Epidermal melanocyte (primary cell): Measurements from ENCODE around the gene CABP7.

ENCODE experiments used
- DNase-seq: peaks from one replicate; pipeline ENCODE4 v3.0.0; 2011; ENCODE audit warnings: low spot score; ENCODE audit not compliant: insufficient read length

CABP7 gene

DNA sequence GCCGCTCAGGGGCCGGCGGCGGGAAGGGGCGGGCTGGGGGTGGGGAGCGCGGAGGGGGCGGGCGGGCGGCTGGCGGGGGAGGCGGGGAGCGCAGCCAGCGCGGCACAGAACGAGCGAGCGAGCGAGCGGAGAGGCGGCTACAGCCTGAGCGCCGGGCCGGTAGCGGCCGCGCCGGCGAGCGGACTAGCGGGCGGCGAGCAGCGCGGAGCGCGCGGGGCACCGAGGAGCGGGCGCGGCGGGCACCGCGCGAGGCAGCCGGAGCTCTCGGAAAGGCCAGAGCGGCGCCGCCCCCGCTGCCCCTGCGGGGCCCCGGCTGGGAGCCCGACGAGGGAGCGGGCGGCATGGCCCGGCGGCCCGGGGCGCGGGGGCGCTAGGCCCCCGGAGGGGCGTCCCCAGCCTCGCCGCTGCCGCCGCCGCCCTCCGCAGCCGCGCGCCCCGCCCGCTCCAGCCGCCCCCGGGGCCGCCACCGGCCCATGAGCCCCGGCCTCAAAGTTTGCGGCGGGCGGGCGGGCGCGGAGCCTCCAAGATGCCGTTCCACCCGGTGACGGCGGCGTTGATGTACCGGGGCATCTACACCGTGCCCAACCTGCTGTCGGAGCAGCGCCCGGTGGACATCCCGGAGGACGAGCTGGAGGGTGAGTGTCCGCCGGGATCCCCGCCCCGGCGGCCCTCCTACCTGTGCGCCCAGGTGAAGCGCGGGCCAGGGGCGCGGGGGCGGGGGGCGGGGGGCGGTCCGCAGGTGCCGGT, at the start of gene CABP7:
Gene CABP7, plus strand, starts transcription at position 105 of the 747 bp plus-strand sequence. Its CDS starts 422 bp downstream, at position 527.
- no peak for DNase-seq

- no peak for DNase-seq
These were observed 49.2 kb upstream of the CABP7 start for GRCh38 chr22:29670626-29671025.

DNA sequence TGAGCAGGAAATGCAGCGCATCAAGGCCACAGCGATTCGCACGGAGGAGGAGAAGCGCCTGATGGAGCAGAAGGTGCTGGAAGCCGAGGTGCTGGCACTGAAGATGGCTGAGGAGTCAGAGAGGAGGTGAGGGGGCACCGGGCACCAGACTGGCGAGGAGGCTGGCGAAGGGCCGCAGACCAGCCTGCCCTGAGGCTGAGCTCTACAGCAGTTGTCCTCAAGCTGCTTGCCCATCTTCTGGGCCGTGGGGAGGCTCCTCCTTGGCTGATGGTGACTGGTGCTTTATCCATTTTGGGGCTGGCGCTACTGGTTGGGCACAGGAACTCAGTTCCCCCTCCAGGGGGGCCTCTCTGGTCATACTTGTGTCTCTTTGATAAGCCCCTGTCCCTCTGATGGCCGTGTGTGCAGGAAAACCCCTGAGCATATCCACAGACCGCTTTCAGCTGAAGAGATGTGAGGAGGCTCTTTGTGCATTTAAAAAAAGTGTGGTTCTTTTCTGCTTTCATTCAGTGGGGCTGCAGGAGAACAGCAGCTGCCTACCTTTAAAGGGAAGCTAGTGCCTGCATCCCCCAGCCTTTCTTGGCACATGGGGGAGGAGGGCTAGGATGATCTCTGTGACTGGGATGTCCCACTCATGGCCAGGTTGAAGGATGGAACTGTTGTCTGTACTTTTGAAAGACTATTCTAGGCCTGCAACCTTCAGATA, 46.3 kb upstream of the CABP7 start:
- no peak for DNase-seq

DNA sequence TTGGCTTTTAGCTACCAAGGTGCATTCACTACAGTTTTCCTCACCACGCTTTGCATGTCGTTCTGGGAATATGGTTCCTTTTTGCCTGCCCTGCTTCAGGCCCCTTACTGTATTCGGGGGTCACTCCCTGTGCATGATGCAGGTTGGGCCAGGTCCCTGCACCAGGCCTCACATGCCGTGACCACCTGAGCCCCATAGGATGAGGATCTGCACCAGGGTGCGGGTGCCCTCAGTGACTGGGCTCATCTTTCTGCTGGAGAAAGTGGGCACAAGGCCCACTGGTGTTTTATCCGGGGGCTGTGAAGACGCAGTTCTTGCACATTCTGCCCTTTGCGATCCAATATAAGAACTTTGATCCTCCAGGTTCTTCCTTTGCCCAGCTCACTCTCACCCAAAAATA, 45.7 kb upstream of the CABP7 start:
- no peak for DNase-seq

DNA sequence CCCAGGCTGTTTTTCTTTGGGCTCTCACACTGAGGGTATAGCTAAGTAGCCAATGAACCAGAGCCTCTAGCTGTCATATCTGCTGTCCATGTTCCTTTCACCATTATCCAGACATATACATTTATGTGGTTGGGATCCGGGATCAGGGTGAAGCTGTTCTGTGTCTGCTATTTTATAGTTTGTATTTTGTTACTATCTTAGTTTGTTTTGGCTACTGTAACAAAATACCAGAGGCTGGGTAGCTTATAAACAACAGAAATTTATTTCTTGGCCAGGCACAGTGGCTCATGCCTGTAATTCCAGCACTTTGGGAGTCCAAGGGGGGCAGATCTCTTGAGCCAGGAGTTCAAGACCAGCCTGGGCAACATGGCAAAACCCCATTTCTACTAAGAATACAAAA, 40.5 kb upstream of the CABP7 start:
- DNase-seq: no peak

DNA sequence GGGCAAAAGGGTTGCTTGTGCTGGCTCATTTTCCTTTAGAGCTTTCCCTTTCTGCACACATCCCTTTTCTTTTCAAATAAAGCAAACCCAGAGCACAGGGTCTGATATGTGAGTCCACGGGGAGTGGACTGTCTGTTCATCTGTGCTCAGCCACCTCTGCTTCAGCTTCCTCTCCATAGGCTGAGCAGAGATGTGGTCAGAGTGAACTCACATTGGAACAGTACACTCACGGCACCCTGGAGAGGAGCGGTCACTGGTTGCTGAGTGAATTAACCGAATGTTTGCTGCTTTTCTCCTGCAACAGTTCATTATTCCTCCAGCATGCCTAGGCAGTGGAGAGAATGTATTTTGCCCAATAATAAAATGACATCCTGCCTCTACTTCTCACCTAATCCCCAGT, 36.3 kb upstream of the CABP7 start:
- DNase-seq: no peak

GRCh38 chr22:29684244-29684643, 35.6 kb upstream of the CABP7 start:
- no peak for DNase-seq

- DNase-seq: no peak
These were observed 30.5 kb upstream of the CABP7 start for GRCh38 chr22:29689206-29689879.

DNA sequence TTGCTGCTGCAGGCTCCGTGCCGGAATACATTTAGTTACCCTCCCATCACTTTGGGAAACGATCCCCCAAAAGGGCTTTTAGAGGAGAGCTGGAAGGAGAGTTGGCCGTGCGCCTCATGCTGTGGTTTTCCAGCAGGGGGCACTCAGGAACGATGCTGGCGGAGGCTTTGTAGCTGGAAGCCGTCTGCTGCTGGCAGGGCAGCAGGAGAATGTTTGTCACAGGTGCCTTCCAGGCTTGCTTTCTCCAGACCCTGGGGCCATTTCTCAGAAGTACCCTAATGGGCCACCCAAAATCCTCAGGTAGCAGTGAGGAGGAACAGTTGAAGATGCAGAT, 30.0 kb upstream of the CABP7 start:
- DNase-seq: no peak

DNA sequence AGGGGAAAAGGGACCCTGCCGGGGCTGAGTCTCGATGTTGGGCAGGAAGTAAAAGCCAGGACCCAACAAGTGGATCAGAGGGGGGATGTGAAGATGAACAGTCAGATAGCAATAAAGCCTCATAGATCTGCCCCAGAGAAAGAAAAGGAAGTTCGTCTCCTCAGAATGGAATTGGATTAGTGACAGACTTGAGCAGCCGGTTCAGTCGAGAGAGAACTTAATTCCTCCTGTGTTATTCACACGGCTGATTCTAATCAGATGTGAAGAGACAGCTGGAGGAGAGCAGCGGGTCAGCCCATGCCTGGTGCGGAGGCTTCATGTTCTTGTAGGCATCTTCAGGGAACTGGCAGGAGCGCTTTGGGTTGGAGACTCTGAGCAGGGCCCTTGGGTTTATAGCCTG, 29.3 kb upstream of the CABP7 start:
- DNase-seq: no peak

- no peak for DNase-seq
These were observed 28.0 kb upstream of the CABP7 start for GRCh38 chr22:29691636-29692326.

- DNase-seq: no peak
These were observed 27.5 kb upstream of the CABP7 start for GRCh38 chr22:29692327-29692640.

- no peak for DNase-seq
These were observed 26.6 kb upstream of the CABP7 start for GRCh38 chr22:29693161-29693560.

GRCh38 chr22:29693671-29694070, 26.1 kb upstream of the CABP7 start:
- DNase-seq: no peak

GRCh38 chr22:29695129-29695926, 24.5 kb upstream of the CABP7 start:
- DNase-seq: no peak

DNA sequence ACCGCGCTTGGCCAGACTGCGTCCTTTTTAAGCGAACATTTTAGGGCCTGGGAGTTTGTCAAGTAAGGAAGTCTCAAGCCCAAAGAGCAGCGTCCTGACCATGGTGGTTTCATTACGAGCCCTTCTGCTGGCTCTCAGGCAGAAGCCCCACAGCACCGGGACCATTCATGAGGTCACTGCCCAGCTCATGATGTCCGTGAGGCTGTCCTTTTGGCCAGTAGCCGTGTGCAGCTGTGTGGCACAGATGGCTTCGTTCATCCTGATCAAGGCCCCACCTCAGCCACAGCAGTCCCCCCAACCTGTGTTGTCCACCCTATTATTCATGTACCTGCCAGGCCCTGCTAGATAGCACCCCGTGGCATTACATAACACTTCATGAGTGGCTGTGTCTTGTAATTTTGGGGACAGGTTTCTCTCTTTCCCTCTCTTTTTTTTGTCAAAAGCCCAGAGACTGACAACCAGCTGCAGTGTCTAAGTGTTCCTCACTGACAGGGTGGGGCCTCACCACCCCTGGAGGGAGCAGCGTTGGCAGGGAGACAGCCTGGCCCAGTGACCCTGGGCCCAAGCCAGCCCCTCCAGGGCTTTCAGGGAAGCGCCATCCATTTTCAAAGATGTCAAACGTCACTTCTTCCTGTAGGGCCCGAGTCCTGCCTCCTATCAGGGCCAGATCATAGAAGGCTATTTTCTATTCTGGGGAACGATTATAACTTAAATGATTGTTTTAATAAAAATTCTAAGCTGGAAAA, 21.8 kb upstream of the CABP7 start:
- no peak for DNase-seq

DNA sequence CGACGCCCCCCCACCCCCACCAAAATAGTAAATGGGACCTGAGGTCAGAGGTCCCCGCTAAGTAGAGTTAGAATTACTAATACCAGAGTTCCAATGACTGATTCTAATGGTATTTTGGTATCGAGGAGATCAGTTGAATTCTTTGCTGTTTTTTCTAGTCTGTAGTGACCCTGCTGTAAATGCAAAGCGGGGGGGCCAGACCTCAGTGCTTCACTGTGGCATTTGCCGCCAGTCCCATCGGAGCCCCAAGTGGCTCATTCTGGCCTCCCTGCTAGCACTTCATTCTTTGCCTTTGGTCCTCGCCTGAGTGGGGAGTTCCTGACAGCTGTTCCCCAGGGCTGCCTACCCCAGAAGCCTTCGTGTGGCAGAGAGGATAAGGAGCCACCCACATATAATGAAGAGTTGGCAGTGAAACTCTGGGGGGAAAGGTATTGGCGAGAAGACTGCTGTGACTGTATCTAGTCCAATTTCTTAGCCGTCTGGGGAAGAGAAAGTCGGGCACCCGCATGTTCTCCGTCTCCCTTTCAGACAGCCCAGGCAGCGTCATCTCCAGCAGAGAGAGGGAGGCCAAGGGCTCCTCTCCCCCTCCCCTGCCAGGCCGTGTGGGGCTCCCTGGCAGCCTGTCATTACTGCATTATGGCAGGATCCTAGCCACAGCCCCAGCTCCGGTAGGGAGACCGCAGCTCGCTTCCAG, 19.4 kb upstream of the CABP7 start:
- DNase-seq: no peak

DNA sequence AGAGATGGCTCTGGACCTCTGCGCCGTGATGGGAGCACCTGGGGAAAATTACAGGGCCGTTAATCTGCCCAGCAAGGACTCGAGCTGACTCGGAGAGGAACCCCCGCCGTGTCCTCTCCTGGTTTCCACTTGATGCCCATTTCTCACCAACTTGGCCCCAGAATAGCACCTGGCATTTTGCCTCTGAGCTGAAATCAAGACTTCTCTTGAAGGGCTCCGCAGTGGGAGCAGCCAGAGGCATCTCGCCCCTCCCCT, 19.0 kb upstream of the CABP7 start:
- DNase-seq: no peak

DNA sequence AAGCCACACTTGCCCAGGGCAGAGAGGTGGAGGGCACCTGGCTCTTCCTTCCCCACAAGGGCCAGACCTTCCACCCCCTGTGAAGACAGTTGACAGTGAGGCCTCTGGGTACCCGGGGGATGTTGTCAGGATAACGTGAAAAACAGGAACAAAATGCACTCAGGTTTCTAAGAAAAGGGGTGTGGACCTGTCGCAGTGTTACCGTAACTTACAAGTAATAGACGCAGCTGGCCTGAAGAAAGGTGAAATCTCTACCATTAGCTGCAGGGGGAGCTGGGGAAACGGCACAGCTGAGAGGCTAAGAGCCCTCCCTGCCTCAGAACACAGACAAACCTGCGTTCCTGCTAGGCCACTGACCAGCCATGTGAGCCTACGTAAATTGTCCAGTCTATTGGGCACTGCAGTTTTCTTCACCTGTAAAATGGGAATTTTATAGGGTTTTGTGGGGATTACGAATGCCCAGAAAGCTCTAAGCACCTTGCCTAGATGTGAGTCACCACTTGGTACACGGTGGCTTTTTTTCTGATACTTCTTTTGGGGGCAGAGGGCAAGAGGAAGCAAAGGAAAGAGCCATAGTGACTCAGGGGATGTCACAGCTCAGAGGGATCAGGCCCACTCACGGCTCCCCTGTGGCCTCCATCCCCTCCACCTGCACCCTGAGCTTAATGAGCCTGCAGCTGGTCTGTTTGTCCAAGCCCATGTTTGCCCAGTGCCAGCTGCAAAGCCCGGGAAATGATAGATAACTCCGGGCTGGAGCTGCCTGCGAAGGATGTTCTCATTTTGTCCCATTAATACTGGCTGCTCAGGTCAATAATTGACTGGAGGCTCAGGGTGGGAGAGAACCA, 18.4 kb upstream of the CABP7 start:
- DNase-seq: no peak
